ENCODE results near the gene ATP5F1D.

ATP5F1D gene

DNA sequence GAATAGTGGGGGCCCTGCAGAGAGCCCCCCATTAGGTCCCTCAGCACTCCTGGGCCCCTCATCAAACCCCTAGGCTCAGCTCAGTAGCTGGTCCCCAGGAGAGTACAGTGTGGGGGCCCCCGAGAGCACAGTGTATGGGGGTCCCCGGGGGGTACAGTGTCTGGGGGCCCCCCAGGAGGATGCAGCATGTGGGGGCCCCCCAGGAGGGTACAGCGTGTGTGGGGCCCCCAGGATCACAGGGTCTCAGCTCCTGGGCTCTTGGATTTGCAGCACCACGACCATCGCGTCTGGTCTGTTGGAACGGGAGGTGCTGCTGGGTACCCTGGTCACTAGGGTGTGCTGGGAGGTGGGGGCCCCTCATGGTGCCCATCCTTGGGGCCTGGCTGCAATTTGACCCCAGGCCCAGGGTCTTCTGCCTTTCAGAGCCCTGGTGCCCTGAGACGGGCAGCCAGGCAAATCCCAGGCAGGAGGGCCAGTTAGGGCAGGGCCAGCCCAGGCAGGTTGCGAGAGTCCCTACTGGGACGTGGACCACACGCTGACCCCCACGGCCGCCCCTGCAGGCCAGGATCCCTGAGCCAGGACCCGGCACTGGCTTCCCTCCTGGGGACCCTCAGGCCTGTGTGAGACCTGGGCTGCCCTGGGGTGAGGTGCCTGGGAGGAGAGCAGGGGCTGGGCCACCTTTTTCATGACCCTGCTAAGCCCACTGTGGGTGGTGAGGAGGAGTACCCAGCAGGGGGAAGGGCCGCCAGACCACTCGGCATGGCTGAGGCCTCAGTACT lies 17.3 kb upstream of the ATP5F1D start:
- Histone ChIP-seq H2AFZ (no peak overlapping the region), H3K27ac (no peak overlapping the region), H3K4me3 (ENCODE audit: low read depth, low read length) (no peak overlapping the region), H3K27me3 (ENCODE audit: control insufficient read depth, insufficient read depth, low read length) (no peaks in the 10 kb centered on the region), H3K4me1 (no peaks in the 10 kb centered on the region), H3K36me3 (ENCODE audit: control insufficient read depth, insufficient read depth, low read length) (no peaks in the 10 kb centered on the region), H3K9me3 (ENCODE audit: control insufficient read depth, low read length) (no peaks in the 10 kb centered on the region), H3K9ac (no peak overlapping the region), H3K4me2 (ENCODE audit: low read length) (no peak overlapping the region), H3K79me2 (peaks cover 43% of the 10 kb centered on the region)
- TF ChIP-seq, protein P1, sequence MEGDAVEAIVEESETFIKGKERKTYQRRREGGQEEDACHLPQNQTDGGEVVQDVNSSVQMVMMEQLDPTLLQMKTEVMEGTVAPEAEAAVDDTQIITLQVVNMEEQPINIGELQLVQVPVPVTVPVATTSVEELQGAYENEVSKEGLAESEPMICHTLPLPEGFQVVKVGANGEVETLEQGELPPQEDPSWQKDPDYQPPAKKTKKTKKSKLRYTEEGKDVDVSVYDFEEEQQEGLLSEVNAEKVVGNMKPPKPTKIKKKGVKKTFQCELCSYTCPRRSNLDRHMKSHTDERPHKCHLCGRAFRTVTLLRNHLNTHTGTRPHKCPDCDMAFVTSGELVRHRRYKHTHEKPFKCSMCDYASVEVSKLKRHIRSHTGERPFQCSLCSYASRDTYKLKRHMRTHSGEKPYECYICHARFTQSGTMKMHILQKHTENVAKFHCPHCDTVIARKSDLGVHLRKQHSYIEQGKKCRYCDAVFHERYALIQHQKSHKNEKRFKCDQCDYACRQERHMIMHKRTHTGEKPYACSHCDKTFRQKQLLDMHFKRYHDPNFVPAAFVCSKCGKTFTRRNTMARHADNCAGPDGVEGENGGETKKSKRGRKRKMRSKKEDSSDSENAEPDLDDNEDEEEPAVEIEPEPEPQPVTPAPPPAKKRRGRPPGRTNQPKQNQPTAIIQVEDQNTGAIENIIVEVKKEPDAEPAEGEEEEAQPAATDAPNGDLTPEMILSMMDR (IDR thresholded peaks at IDR 0.05): no peak

DNA sequence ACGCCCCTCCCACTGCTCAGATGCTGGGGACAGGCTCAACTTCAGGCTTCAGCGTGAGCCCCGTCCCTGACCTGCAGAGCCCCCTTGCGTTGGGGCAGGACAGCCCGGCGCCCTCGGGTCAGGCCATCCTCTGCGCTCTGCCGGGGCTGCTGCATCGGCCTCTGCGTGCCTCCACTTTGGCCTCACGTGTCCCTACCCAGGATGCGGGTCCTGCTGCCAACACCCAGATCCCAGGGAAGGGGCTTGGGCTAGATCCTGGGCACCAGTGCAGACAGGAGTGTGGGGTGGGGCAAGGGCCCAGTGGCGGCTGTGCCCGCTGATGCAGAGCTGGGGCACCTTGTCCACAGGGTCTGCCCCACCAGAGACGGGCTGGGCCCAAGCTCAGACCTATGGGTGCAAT lies 16.7 kb upstream of the ATP5F1D start:
- Histone ChIP-seq H3K36me3 (ENCODE audit: control insufficient read depth, insufficient read depth, low read length) (no peaks in the 10 kb centered on the region), H3K9me3 (ENCODE audit: control insufficient read depth, low read length) (no peaks in the 10 kb centered on the region), H3K4me1 (no peaks in the 10 kb centered on the region), H3K4me2 (ENCODE audit: low read length) (no peak overlapping the region), H3K27ac (no peak overlapping the region), H3K79me2 (peaks cover 41% of the 10 kb centered on the region), H3K4me3 (ENCODE audit: low read depth, low read length) (no peak overlapping the region), H3K9ac (no peak overlapping the region), H2AFZ (no peak overlapping the region), H3K27me3 (ENCODE audit: control insufficient read depth, insufficient read depth, low read length) (no peaks in the 10 kb centered on the region)
- TF ChIP-seq, protein P1 (IDR thresholded peaks at IDR 0.05): no peak

DNA sequence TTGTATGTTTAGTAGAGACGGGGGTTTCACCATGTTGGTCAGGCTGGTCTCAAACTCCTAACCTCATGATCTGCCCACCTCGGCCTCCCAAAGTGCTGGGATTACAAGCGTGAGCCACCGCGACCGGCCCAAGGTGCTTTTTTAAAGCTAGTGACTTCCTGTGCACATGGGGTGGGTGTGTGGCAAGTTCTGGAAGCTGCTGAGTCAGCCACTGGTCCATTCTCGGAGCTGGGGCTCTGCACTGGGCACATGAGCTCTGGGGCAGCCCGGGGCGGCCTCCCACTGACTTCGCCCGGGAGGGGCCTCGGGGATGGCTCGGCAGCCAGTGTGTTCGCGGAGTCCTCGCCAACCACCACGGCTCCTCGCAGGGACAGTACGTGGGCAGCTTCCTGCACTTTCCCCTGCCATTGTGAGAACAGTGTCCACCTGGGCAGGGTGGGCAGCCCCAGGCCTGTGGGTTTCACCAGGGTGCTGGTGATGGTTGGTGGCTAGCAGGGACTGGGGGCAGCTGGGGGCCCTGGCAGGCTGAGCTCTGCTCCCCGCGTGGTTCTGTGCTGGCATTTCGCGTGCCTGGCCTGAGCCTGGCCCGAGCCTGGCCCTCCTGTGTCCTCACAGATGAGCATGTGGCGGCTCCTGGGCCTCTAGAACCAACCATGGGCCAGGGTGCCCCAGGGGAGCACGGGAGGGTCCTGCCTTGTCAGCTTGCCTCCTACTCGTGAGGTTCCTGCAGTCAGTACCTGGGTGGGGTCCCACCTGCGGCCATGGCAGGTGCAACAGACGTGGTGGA lies 15.9 kb upstream of the ATP5F1D start:
- Histone ChIP-seq H3K27ac (no peak overlapping the region), H3K9ac (no peak overlapping the region)

DNA sequence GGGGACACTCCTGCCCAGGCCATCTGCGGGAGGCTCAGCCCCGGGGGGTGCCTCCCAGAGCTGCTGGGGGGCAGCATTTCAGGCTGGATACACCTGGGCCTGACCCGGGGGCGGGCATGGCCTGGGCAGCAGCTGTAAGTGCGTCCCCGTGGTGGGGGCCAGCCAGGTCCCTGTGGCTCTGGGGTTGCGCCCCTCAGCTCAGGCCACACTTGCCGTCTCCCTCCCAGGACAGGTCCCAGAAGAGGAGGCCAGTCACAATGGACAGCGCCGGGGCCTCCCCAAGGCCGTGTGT lies 15.4 kb upstream of the ATP5F1D start:
- Histone ChIP-seq H3K4me2 (ENCODE audit: low read length) (no peak overlapping the region), H3K36me3 (ENCODE audit: control insufficient read depth, insufficient read depth, low read length) (no peaks in the 10 kb centered on the region), H3K79me2 (peaks cover 28% of the 10 kb centered on the region), H3K4me1 (no peaks in the 10 kb centered on the region), H3K9me3 (ENCODE audit: control insufficient read depth, low read length) (no peaks in the 10 kb centered on the region), H3K4me3 (ENCODE audit: low read depth, low read length) (no peak overlapping the region), H3K27ac (no peak overlapping the region), H3K9ac (no peak overlapping the region), H2AFZ (no peak overlapping the region), H3K27me3 (ENCODE audit: control insufficient read depth, insufficient read depth, low read length) (no peaks in the 10 kb centered on the region)
- TF ChIP-seq, protein P1 (IDR thresholded peaks at IDR 0.05): no peak

More for the DNA sequence above, 15.9 kb upstream of the ATP5F1D start:
- H3K4me1 ChIP-seq: no peaks in the 10 kb centered on the region
- no peak overlapping the region for H3K4me2 ChIP-seq (ENCODE audit: low read length)
- H3K4me3 ChIP-seq (ENCODE audit: low read depth, low read length): no peak overlapping the region
- no peaks in the 10 kb centered on the region for H3K36me3 ChIP-seq (ENCODE audit: control insufficient read depth, insufficient read depth, low read length)
- H3K27me3 ChIP-seq (ENCODE audit: control insufficient read depth, insufficient read depth, low read length): no peaks in the 10 kb centered on the region
- peaks cover 33% of the 10 kb centered on the region for H3K79me2 ChIP-seq
- TF ChIP-seq, protein P1 (IDR thresholded peaks at IDR 0.05): no peak
- H2AFZ ChIP-seq: no peak overlapping the region
- no peaks in the 10 kb centered on the region for H3K9me3 ChIP-seq (ENCODE audit: control insufficient read depth, low read length)
